ENCODE results near the gene NRBF2. TPM values are rescaled to one million over a fixed set of nuclear protein-coding genes. Genes with fewer than 3 reads are reported as not detected.

The NRBF2 gene
- total and polyA plus RNA-seq, 9 of the 15 experiments (the other 6 are each of a cell fraction or from before 2014, with no cell fraction given): 20.8 to 52.1 (median 30.5) TPM

DNA sequence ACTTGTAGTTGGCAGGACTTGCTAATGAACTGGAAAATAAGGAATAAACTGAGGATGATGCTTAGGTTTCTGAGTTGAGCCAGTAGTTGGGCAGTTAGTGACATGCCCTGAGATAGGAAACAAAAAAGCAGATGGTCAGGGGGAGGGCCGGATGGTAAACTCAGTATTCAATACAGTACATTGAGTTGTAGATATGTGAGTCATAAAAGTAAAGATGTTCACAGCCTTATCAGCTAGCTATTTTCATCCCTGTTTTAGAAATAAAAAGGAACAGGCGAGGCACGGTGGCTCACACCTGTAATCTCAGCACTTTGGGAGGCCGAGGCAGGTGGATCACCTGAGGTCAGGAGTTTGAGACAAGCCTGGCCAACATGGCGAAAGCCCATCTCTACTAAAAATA lies 22.2 kb upstream of the NRBF2 start (continued):
- TF ChIP-seq, protein P1, sequence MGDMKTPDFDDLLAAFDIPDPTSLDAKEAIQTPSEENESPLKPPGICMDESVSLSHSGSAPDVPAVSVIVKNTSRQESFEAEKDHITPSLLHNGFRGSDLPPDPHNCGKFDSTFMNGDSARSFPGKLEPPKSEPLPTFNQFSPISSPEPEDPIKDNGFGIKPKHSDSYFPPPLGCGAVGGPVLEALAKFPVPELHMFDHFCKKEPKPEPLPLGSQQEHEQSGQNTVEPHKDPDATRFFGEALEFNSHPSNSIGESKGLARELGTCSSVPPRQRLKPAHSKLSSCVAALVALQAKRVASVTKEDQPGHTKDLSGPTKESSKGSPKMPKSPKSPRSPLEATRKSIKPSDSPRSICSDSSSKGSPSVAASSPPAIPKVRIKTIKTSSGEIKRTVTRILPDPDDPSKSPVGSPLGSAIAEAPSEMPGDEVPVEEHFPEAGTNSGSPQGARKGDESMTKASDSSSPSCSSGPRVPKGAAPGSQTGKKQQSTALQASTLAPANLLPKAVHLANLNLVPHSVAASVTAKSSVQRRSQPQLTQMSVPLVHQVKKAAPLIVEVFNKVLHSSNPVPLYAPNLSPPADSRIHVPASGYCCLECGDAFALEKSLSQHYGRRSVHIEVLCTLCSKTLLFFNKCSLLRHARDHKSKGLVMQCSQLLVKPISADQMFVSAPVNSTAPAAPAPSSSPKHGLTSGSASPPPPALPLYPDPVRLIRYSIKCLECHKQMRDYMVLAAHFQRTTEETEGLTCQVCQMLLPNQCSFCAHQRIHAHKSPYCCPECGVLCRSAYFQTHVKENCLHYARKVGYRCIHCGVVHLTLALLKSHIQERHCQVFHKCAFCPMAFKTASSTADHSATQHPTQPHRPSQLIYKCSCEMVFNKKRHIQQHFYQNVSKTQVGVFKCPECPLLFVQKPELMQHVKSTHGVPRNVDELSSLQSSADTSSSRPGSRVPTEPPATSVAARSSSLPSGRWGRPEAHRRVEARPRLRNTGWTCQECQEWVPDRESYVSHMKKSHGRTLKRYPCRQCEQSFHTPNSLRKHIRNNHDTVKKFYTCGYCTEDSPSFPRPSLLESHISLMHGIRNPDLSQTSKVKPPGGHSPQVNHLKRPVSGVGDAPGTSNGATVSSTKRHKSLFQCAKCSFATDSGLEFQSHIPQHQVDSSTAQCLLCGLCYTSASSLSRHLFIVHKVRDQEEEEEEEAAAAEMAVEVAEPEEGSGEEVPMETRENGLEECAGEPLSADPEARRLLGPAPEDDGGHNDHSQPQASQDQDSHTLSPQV (IDR thresholded peaks at IDR 0.05): 0 out of 2 replicates have a peak, but pooled peaks have one; percentile 56
- TF ChIP-seq, protein P2, sequence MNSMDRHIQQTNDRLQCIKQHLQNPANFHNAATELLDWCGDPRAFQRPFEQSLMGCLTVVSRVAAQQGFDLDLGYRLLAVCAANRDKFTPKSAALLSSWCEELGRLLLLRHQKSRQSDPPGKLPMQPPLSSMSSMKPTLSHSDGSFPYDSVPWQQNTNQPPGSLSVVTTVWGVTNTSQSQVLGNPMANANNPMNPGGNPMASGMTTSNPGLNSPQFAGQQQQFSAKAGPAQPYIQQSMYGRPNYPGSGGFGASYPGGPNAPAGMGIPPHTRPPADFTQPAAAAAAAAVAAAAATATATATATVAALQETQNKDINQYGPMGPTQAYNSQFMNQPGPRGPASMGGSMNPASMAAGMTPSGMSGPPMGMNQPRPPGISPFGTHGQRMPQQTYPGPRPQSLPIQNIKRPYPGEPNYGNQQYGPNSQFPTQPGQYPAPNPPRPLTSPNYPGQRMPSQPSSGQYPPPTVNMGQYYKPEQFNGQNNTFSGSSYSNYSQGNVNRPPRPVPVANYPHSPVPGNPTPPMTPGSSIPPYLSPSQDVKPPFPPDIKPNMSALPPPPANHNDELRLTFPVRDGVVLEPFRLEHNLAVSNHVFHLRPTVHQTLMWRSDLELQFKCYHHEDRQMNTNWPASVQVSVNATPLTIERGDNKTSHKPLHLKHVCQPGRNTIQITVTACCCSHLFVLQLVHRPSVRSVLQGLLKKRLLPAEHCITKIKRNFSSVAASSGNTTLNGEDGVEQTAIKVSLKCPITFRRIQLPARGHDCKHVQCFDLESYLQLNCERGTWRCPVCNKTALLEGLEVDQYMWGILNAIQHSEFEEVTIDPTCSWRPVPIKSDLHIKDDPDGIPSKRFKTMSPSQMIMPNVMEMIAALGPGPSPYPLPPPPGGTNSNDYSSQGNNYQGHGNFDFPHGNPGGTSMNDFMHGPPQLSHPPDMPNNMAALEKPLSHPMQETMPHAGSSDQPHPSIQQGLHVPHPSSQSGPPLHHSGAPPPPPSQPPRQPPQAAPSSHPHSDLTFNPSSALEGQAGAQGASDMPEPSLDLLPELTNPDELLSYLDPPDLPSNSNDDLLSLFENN (IDR thresholded peaks at IDR 0.05; ENCODE audit: low read depth in 2 of 2, low read length in 2 of 2): peak in 1 of 2 experiments; percentile 83; a peak in 2 of 4 replicates
- no peak for TF ChIP-seq BMI1 (IDR thresholded peaks at IDR 0.05; ENCODE audit: low read length)
- no peak for TF ChIP-seq DMBX1 (CRISPR knock-in tag; IDR thresholded peaks at IDR 0.05; ENCODE audit: borderline replicate concordance)
- no peak for TF ChIP-seq ZNF436 (CRISPR knock-in tag; IDR thresholded peaks at IDR 0.05)
- TF ChIP-seq GATAD2A (IDR thresholded peaks at IDR 0.05): no peak
- no peak for TF ChIP-seq ZNF143 (CRISPR knock-in tag; IDR thresholded peaks at IDR 0.05)
- no peak for TF ChIP-seq ZNF224 (CRISPR knock-in tag; IDR thresholded peaks at IDR 0.05)
- no peak for TF ChIP-seq ZNF324 (CRISPR knock-in tag; IDR thresholded peaks at IDR 0.05)
- peak; percentile 89 for TF ChIP-seq SMARCC2 (IDR thresholded peaks at IDR 0.05; ENCODE audit: low read depth)
- TF ChIP-seq YBX1 (IDR thresholded peaks at IDR 0.05): no peak
- TF ChIP-seq, protein P3, sequence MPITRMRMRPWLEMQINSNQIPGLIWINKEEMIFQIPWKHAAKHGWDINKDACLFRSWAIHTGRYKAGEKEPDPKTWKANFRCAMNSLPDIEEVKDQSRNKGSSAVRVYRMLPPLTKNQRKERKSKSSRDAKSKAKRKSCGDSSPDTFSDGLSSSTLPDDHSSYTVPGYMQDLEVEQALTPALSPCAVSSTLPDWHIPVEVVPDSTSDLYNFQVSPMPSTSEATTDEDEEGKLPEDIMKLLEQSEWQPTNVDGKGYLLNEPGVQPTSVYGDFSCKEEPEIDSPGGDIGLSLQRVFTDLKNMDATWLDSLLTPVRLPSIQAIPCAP (CRISPR knock-in tag; IDR thresholded peaks at IDR 0.05; ENCODE audit: borderline replicate concordance): no peak
